GM18505 (cell line): ENCODE results near the gene MAP1LC3B2.
"Not testable (repeated sequence)": the region's sequence is repeated elsewhere in the genome, so short reads cannot be mapped to it uniquely, and the experiment has no call there.

ENCODE experiments used
- ATAC-seq: cut with Tn5 transposase; IDR thresholded peaks from one replicate; pipeline ENCODE4 v1.9.1; 2021; ENCODE audit not compliant: unreplicated experiment
- POLR2A ChIP-seq: IDR thresholded peaks from 4 replicates; pipeline ENCODE4 v1.6.1; 2011; ENCODE audit warnings: borderline replicate concordance; ENCODE audit not compliant: insufficient read depth, insufficient read length; ENCODE audit errors: extremely low read depth

MAP1LC3B2 gene

GRCh38 chr12:116556964-116557698, 2.0 kb upstream of the MAP1LC3B2 start:
- no peak for ATAC-seq
- no peak for TF ChIP-seq POLR2A

- TF ChIP-seq POLR2A = peak; percentile 40
Measured at GRCh38 chr12:116558280-116559161, 660 bp upstream of the MAP1LC3B2 start.

GRCh38 chr12:116561181-116561821, 2.1 kb downstream of the MAP1LC3B2 start:
- ATAC-seq = no peak
- no peak for TF ChIP-seq POLR2A

More at GRCh38 chr12:116558280-116559161, 660 bp upstream of the MAP1LC3B2 start:
- ATAC-seq = no peak

- no peak for ATAC-seq
- no peak for TF ChIP-seq POLR2A
Measured at GRCh38 chr12:116562090-116562489, 2.9 kb downstream of the MAP1LC3B2 start.

- no peak for TF ChIP-seq POLR2A
- no peak for ATAC-seq
Measured at GRCh38 chr12:116563262-116563661, 4.1 kb downstream of the MAP1LC3B2 start.

GRCh38 chr12:116564080-116564479, 4.9 kb downstream of the MAP1LC3B2 start:
- TF ChIP-seq POLR2A = no peak
- no peak for ATAC-seq

- ATAC-seq = not testable (repeated sequence)
Measured at GRCh38 chr12:116565221-116565620, 6.0 kb downstream of the MAP1LC3B2 start.

GRCh38 chr12:116565963-116566362, 6.8 kb downstream of the MAP1LC3B2 start:
- no peak for TF ChIP-seq POLR2A
- no peak for ATAC-seq

GRCh38 chr12:116568203-116568602, 9.0 kb downstream of the MAP1LC3B2 start:
- TF ChIP-seq POLR2A = no peak
- no peak for ATAC-seq

GRCh38 chr12:116571089-116571488, 11.9 kb downstream of the MAP1LC3B2 start:
- no peak for ATAC-seq
- no peak for TF ChIP-seq POLR2A

GRCh38 chr12:116573776-116574175, 14.6 kb downstream of the MAP1LC3B2 start:
- ATAC-seq = no peak
- no peak for TF ChIP-seq POLR2A

- ATAC-seq = not testable (repeated sequence)
Measured at GRCh38 chr12:116575754-116576153, 16.6 kb downstream of the MAP1LC3B2 start.

- ATAC-seq = no peak
- TF ChIP-seq POLR2A = no peak
Measured at GRCh38 chr12:116577154-116577561, 18.0 kb downstream of the MAP1LC3B2 start.
